HepG2 (cell line): Measurements from ENCODE around the gene RGS19. TPM values are rescaled to one million over a fixed set of nuclear protein-coding genes. Genes with fewer than 3 reads are reported as not detected.
A peak's percentile ranks its signal among the peaks of the same experiment; 100 is the strongest.

Experiments
- AGO1 ChIP-seq: fragments of 200-400 bp; formaldehyde crosslinking; IDR thresholded peaks from 2 replicates; pipeline ENCODE4 v1.6.1; 2017; ENCODE audit warnings: mild to moderate bottlenecking, low read depth, low read length, moderate library complexity; ENCODE audit not compliant: poor library complexity, severe bottlenecking
- BHLHE40 ChIP-seq: IDR thresholded peaks from 2 replicates; pipeline ENCODE4 v1.6.1; 2011; ENCODE audit warnings: low read length, improper control_type of control experiment
- DPF2 ChIP-seq: sonication (generic); formaldehyde crosslinking; IDR thresholded peaks from 2 replicates; pipeline ENCODE4 v1.4.0; 2020; ENCODE audit warnings: mild to moderate bottlenecking, low read depth, missing genetic modification reagents, borderline replicate concordance
- GTF3A ChIP-seq: sonication (generic); formaldehyde crosslinking; conservative IDR thresholded peaks from 2 replicates; pipeline ENCODE4 v1.4.0; 2020; ENCODE audit warnings: mild to moderate bottlenecking, missing genetic modification reagents
- MED1 ChIP-seq: sonication (generic); formaldehyde crosslinking; IDR thresholded peaks from 2 replicates; pipeline ENCODE4 v1.4.0; 2020; ENCODE audit warnings: missing genetic modification reagents
- NFKB2 ChIP-seq: sonication (generic); formaldehyde crosslinking; IDR thresholded peaks from 2 replicates; pipeline ENCODE4 v1.4.0; 2020; ENCODE audit warnings: missing genetic modification reagents, borderline replicate concordance
- PATZ1 ChIP-seq: sonication (generic); formaldehyde crosslinking; IDR thresholded peaks from 2 replicates; pipeline ENCODE4 v1.4.0; 2020; ENCODE audit warnings: missing genetic modification reagents
- PRDM10 ChIP-seq: sonication (generic); formaldehyde crosslinking; IDR thresholded peaks from 2 replicates; pipeline ENCODE4 v1.4.0; 2020; ENCODE audit warnings: low read depth, missing genetic modification reagents
- RARA ChIP-seq: IDR thresholded peaks from 2 replicates; pipeline ENCODE4 v1.6.1; 2016; ENCODE audit warnings: missing genetic modification reagents, missing compliant biosample characterization
- SRSF9 ChIP-seq: fragments of 200-400 bp; formaldehyde crosslinking; IDR thresholded peaks from 2 replicates; pipeline ENCODE4 v1.6.1; 2018; ENCODE audit warnings: borderline replicate concordance, mild to moderate bottlenecking, low read depth, low read length; ENCODE audit not compliant: insufficient read depth, poor library complexity, severe bottlenecking
- TERF1 ChIP-seq: sonication (generic); formaldehyde crosslinking; IDR thresholded peaks from 2 replicates; pipeline ENCODE4 v1.8.0; 2022; ENCODE audit warnings: mild to moderate bottlenecking, missing genetic modification reagents, moderate library complexity
- ZNF142 ChIP-seq: sonication (generic); formaldehyde crosslinking; IDR thresholded peaks from 2 replicates; pipeline ENCODE4 v1.4.0; 2020; ENCODE audit warnings: missing genetic modification reagents
- ZNF383 ChIP-seq: sonication (generic); formaldehyde crosslinking; IDR thresholded peaks from 2 replicates; pipeline ENCODE4 v1.4.0; 2020; ENCODE audit warnings: missing genetic modification reagents, mild to moderate bottlenecking, borderline replicate concordance
- ZNF570 ChIP-seq: sonication (generic); formaldehyde crosslinking; IDR thresholded peaks from 2 replicates; pipeline ENCODE4 v1.4.0; 2020; ENCODE audit warnings: mild to moderate bottlenecking, missing genetic modification reagents, borderline replicate concordance
- ZNF678 ChIP-seq: sonication (generic); formaldehyde crosslinking; IDR thresholded peaks from 2 replicates; pipeline ENCODE4 v1.4.0; 2020; ENCODE audit warnings: mild to moderate bottlenecking, missing genetic modification reagents
- polyA plus RNA-seq, 8 experiments: library from polyadenylated mRNA; depleted of rRNA in 3 of 8; stranded (reverse) in 7 of 8; unstranded in 1 of 8; fragments of >200 nt; fragmentation: Illumina TruSeq in 4 of 8; extraction: Trizol in 4 of 8; gene quantifications; 2 replicates each; pipeline versions ENCODE4 v1.2.1 to v1.2.3, GENCODE V29; 2011 to 2016; ENCODE audit warnings: low read depth in 4 of 8, missing spikeins in 1 of 8, mixed read lengths in 1 of 8; ENCODE audit not compliant: insufficient read depth in 1 of 8
- total RNA-seq, 5 experiments: library from RNA; depleted of rRNA; stranded (reverse); fragments of >200 nt; fragmentation: Illumina TruSeq; extraction: Trizol; gene quantifications; 2 replicates each; pipeline ENCODE4 v1.2.3, GENCODE V29; 2016; ENCODE audit warnings: low read depth in 1 of 5

Gene RGS19
- total and polyA plus RNA-seq, 2 of the 13 experiments (the other 11 are each of a cell fraction or from before 2014, with no cell fraction given), result 10.7 to 11.9 TPM

- TF ChIP-seq ZNF142 (CRISPR knock-in tag) (no peak), PRDM10 (CRISPR knock-in tag) (no peak), SRSF9 (no peak), ZNF678 (CRISPR knock-in tag) (no peak), AGO1 (peak; percentile 64), DPF2 (no peak), MED1 (CRISPR knock-in tag) (no peak), GTF3A (CRISPR knock-in tag) (no peak), ZNF570 (CRISPR knock-in tag) (no peak), TERF1 (CRISPR knock-in tag) (no peak), ZNF383 (CRISPR knock-in tag) (no peak), RARA (0 out of 2 replicates have a peak, but pooled peaks have one; percentile 19), NFKB2 (CRISPR knock-in tag) (0 out of 2 replicates have a peak, but pooled peaks have one; percentile 26), BHLHE40 (no peak), PATZ1 (CRISPR knock-in tag) (peak; percentile 24; the same call in 1 of the 2 replicates)
These were observed 1.7 kb upstream of the RGS19 start (continued) for GRCh38 chr20:64080813-64081623.
